HG03159 (cell line): ENCODE measurements around the gene TIAM2.
"Not testable (repeated sequence)": the region's sequence is repeated elsewhere in the genome, so short reads cannot be mapped to it uniquely, and the experiment has no call there.

ENCODE experiments used
- ATAC-seq: cut with Tn5 transposase; IDR thresholded peaks from one replicate; pipeline ENCODE4 v1.9.1; 2021; ENCODE audit warnings: mild to moderate bottlenecking, moderate library complexity; ENCODE audit not compliant: unreplicated experiment

Gene TIAM2

DNA sequence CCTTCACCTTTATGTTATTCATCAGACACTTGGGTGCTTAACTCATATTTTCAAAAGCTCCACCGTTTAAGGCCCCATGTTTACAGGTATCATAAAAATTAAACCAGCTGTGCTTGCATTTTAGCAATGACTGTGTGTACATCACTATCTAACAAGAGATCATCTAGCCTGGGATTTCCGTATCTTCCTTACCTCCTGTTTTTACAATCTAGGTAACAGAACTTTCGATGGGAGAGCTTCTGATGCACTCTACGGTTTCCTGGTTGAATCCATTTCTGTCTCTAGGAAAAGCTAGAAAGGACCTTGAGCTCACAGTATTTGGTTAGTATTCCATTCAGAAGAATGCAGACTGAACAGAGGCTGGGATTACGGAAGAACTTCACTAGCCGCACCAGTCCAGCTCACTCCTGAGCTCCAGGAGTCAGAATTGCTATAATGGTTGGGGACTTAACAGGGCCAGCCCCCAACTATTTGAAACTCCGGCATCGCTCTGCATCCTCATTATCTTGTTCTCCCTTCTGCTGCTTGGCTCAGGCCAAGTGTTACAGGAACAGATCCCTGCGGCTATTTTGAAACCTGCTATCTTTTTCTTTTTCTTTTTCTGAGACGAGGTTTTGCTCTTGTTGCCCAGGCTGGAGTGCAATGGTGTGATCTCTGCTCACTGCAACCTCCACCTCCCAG, 255.7 kb downstream of the TIAM2 start:
- no peak for ATAC-seq

DNA sequence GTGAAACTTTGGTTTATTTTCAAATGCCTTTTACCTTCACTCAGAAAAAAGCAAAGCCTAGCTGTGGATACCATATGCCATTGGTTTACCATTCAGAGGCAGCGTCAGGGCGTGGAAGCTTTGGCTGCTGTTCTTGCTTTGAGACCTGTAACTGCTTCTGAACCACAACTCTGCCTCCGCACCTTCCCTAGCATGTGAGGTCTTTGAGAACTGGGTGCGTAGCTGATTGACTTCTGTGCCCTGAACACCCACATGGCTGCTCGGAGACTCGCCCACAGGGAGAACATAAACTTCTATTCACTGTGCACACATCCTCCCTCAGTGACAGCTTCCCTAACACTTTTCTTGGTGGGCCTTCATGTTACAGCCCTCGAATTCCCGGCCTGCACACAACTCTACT, 257.5 kb downstream of the TIAM2 start:
- ATAC-seq: no peak

DNA sequence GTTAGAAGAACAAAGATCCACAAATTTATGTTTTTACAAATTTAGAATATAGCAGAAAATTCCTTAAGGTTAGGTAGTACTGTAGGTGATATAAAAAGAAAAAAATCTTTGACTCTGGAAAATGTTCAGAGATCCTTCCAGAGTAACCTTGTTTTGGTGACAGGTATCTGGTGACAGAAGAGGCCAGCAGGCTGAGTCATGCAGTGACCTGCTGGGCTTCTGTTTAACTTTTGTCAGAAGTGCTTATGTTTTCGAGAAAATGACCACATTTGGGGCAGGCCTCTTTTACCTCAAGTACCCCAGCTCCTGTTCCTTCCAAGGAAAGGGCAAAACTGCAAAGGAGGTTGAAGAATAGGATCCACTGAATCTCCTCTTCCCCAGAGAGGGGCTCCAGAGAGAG, 258.2 kb downstream of the TIAM2 start:
- no peak for ATAC-seq

DNA sequence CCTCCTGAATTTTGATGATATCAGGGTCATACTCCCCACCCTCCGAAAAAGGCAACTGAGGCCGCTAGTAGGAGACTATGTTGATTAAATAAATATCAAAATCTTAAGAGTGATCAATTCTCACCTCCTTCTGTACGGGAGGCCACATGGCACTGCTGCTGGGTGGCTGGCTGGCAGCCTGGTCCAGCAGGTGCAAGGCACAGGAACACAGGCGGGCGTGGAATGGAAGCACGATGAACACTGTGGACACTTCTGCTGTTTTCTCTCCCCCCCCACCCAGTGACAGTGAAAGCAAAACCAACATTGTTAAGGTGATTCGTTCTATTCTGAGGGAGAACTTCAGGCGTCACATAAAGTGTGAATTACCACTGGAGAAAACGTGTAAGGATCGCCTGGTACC, 259.0 kb downstream of the TIAM2 start:
- ATAC-seq: no peak

DNA sequence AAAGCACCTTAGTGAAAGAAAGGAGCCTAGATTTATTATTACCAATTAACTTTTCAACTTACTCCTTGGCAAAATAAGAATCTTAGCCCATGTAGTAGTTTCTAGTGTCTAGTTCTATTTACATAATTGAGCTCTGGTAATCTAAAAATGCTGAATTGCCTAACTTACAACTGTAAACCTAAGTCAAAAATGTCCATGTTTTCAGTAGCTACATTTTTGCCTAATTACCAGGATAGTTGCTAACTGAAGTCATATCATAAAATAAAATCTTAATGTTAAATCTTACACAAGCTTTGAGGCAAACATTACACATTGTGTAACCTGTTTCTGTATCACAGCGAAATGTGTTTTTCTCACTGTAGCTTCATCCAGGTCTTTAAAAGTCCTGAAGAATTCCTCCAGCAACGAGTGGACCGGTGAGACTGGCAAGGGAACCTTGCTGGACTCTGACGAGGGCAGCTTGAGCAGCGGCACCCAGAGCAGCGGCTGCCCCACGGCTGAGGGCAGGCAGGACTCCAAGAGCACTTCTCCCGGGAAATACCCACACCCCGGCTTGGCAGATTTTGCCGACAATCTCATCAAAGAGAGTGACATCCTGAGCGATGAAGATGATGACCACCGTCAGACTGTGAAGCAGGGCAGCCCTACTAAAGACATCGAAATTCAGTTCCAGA, 261.1 kb downstream of the TIAM2 start:
- ATAC-seq: no peak

DNA sequence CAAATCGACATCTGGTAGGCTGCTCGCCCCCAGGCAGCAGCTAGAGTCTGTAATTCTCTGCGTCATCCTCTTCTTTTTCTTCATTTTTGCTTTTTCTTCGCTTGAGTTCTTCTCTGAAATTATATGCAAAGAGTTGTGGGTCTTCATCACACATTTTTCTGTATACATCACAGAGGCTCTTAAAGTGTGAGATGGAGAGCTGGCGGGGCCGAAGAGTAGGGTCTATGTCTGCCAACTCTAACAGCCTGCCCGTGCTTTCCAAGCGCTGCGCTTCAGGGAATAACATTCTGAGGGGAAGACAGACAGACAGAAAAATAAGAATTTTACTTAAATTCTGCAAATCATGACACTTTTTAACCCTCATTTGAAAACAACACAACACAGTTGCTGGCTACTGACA, 262.7 kb downstream of the TIAM2 start:
- no peak for ATAC-seq

DNA sequence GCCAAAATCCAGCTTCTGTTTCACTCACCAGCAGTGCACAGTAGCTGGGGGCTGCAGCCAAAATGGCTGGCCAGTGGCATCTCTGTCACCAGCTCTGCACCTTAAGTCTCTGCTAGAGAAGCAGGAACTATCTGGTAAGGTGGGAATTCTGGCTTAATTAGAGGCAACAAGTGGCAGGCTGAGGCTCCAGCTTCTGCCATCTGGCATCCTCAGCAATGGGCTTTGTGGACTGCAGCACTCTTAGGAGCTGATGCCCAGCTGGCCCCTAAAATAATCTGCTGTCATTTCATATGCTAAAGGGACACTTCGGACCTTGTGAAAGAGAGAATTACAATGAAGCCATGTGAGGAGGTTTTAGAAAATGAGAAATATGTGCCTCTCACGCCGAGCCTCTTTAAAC, 264.1 kb downstream of the TIAM2 start:
- ATAC-seq: no peak

DNA sequence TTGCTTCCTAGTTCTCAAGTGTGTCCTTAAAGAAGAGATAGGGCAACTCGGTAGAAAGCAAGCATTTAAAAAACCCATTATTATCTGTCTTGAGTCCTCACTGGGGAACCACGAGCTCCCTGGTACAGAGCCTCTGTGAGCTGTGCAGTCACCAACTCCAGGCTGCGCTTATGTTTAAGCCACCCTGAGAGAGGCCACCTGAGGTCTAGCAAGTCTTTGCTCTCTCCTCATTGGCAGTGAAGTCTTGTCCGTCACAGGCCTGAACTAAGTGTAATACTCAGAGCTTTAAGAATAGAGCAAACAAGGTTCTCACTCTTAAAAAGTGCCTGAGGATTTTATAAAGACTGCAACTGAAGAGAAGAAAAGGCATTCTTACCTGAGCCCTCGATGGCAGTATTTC, 264.8 kb downstream of the TIAM2 start:
- ATAC-seq: no peak

DNA sequence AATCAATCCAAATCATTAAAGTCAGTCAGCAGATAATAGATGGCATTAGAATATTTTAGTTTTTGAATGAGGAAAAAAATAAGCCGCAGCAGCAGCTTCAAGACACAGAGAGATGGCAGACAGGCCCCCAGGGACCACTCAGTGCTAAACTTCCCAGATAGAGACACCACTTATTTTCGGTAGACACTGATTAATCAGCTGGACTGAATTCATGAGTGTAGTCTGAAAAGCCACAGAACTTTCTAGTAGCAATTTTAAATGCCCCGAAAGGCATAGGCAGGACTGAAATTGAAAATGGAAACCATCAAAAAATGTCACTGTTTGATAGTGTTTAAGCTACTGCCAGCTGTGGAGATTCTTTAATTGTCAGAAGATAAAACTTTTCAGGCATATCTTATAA, 265.6 kb downstream of the TIAM2 start:
- ATAC-seq: no peak

DNA sequence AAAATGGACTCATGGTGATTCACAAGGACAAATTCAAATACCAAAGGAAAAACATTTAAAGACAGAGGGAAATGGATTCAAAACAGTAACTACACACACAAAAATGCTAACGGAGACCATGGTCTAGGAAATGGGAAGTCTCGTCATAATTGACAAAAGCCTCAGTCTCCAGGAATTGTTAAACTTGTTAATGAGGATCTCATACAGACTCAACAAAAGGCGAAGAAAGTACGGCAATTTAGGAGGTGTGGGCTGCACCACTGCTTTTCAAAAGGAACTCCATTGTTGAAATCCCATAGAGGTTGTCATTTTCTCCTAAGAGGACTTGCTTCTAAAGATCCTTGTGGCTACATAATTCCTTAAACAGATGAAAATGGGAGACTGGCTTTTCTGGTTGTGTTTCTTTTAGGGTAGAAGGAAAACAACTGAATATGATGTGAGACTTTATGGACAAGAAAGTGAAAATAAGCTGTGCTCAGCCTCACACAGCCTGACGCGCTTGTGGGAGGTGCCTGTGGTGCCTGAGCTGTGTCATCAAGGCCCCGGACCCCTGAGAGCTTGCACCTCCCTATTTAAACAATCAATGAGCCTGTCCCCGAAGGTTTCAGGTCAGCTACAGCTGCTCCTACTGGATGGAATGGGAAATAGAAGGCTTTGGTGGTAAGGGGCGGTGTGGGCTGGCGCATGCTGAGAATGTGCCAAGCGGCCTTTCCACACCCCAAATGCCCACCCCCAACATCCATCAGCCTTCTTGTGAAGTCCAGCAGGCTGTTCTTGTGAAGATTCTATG, 266.2 kb downstream of the TIAM2 start:
- no peak for ATAC-seq

DNA sequence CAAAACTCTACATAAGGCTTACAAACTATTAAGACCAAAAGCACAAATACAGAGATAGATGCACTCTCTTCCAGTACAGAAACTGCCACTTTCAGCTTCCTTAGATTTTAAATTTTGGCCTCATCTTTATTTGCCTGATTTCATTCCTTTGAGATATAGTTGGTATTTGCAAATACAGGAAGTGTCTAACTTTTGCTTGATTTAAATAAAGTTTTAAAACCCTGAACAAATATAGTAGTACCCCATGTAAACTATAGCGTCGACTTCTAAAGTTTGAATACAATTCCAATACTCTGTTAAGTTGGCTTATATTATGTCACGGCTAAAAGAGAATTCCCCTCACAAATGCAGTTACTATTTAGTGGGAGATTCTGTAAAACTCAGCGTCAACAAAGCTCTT, 267.5 kb downstream of the TIAM2 start:
- no peak for ATAC-seq

DNA sequence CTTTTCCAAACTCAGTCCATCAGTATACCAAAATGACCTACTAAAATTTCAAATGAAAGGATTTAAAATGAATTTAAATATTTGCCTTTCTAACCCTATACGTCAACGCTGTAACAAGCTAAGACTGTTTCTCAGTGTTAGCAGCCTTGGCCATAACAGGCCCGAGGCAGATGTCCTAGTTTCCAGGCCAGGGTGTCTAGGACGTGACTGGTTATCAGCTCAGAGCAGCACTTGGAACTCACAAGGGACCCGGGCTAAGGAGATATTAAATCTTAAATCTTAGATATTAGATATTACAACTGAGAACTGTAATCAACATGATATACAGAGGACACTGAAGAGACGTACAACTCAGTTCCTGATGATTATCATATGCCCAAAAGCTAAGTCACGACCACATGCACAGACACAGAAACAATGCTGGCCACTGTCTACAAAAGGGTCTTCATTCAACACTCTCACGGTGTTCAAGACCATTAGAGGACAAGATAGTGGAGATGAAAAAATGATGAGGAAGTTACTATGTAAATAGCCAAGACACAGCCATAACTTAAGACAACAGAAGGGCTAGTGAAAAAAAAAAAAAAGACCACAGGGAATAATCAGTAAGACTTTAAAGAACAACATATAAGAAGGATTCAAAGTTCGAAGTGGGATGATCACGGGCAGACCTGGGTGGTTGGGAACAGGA, 268.4 kb downstream of the TIAM2 start, which contains the start of gene CLDN20:
Gene CLDN20, plus strand, starts transcription at position 641 of the 691 bp plus-strand sequence. CDS start 11,707 bp downstream, outside the sequence.
- ATAC-seq: no peak

DNA sequence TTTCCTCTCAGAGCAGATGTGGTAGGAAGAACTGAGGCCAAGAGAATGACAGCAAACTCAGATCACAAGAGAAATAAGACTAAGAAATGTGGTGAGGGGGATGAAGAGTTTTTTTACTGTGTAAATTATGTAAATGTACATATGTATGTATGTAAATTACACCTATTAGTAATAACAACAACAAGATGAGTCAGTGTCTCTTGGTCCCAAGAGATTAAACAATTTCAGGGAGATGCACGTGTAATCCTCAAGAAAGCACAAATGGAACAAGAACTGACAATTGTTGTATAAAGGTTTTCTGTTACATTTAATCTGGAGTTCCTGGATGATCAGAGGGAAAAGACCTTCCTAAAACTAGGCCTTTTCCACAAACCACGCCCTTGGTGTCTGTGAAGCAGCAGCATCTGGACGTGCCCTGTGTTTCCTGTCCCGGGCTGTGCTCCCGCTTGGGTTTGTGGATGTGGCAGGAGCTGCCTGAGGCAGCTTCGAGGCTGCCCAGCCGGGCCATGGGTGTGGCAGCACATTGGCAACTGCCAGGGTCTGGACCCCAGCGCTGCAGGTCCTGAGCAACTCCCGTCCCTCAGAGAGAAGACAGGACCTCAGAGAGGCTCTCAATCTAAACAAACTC, 269.7 kb downstream of the TIAM2 start:
- no peak for ATAC-seq

DNA sequence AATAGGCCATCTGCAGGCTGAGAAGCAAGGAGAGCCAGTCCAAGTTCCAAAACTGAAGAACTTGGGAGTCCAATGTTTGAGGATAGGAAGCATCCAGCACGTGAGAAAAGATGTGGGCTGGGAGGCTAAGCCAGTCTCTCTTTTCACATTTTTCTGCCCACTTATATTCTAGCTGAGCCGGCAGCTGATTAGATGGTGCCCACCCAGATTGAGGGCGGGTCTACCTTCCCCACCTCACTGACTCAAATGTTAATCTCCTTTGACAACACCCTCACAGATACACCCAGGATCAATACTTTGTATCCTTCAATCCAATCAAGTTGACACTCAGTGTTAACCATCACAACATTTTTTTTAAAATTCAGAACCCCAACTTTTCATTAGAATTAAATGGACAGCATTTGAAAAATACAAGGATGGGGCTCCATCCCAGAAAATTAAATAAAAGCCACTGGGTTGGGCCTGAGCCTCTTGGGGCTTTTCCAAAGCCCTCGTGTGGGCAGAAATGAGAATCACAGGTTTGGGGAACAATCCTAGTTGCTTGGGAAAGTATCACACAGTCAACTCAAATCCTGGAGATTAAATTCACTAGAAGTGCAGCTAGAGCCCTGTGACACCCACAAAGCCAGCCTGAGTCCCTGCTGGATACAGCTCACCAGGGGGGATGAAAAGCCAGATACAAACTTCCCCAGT, 270.9 kb downstream of the TIAM2 start:
- ATAC-seq: no peak

DNA sequence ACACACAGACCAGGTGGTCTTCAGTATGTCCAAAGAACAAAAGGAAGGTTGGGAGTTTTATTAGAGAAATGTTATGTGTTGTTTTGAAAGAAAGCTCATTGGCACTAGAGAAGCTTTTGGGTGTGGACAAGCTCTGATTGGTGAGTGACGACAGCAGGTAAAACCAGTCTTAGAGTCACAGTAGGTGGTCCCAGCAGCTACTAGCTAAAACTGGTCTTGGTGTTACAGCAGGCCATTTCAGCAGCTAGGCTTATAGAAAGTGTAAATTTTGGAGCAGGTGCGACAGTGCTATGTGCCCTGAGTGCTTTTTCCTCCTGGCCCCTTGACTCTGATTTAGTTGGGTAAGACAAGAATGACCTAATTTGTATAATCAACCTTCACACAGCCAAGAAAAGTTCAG, 272.3 kb downstream of the TIAM2 start:
- ATAC-seq: no peak

DNA sequence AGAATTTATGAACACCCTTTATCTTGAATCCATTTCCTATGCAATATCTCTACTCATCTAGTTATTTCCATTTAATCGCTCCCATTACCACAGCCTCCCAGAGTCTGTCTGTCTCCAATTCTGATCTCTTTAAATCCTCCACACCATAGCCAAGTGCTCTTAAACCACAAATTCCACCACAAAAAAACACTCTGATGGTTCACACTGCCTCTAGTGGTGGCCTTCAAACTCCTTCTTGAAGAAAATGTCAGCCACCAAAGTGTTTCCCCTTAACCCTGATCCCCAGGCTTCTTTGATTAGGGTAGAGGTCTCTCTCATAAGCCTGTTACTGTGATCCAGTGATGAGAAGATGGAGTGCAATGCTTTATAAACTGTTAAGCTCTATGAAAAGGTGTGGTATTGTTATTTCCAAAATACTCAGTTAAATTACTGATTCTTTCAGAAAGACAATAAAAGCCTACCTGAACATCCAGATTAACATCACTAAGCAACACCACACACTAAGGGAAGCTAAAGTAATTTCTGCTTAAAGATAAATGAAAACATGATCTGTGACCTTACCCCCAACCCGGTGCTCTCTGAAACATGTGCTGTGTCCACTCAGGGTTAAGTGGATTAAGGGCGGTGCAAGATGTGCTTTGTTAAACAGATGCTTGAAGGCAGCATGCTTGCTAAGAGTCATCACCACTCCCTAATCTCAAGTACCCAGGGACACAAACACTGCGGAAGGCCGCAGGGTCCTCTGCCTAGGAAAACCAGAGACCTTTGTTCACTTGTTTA, 273.2 kb downstream of the TIAM2 start:
- ATAC-seq: not testable (repeated sequence)

DNA sequence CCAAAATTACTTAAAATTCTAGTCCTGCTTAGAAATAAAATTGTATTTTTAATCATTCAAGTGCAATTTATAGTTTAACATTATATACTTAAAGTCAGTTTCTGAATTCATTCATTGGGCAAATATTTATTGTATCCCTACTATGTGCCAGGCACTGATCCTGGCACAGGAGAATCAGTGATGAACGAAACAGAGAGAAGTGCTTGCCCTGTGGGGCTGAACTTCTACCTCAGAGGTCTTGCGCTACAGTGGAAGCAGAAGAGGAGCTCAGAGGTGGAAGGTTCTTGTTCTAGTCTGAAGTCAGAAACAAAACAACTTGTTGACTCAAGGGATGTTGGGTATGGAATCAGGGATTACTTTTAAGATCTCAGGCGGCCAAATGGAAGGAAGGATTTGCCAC, 274.6 kb downstream of the TIAM2 start:
- ATAC-seq: no peak

DNA sequence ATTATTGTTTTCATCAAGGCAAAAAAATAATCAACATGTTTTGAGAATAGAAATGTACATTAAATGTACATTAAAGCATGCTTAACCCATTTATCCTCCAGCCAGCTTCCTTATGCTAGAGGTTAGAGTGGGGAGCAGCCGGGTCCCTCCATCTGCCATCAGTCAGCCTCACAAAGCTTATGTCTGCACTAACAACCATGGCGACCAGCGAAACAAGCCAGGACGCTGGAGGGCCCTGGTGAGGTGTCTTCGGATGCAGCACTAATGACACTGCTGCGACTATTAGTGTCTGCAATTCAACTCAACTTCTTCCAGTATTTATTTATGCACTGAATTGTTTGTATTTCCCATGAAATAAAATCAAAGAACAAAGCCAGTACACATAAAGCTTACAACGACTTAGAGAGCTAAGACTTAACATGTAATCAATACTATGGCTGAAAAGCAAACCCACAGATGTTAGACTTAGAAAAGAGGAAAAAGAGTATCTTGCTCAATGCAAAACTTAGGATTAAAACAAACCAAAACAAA, 275.5 kb downstream of the TIAM2 start:
- ATAC-seq: no peak

DNA sequence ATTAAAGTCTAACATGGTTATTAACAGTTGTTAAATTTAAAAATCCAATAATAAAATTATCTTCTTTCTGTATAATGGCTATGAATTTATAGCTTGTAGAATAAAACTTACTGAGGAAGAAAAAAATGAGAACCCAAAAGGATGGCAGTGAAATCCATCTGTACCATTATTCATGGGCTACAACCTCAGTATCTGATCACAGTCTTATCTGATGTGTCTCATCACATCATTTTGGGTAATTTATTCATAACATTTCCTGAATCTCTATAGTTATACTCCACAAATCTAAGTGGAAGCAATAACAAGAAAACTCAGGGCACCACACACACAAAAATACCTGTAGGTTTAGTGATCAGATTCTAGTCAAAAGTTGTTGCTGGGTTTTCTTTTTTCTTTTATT, 276.0 kb downstream of the TIAM2 start:
- no peak for ATAC-seq
